SIG-M5 treated with dmso at 0.1 percent for 504 hours (cell line): ENCODE data around the gene RIBC2.

Source experiments
- DNase-seq: peaks from one replicate; lab custom pipeline; 2025; ENCODE audit not compliant: unreplicated experiment; lab: John Stamatoyannopoulos, UW

Gene RIBC2

DNA sequence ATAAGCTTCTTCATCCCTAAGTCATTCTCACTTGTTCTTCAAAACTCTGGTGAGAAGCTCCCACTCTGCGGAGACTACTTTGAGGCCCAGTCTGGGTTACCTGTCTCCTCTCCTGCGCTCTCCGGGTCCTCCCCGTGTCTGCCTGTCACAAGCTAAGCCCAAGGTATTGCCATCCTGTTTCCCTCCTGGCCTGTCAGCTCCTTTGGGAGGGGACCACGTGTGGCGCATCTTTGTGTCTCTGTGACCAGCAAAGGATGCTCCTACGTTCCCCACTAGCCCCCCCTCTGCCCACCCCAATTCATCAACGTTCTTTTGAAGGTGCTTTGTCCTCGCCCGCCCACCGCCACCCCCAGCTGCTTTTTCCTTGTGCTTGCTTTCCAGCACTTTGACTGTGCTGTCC is 57.4 kb downstream of the RIBC2 start:
- DNase-seq = no peak

- DNase-seq = no peak
These were observed 58.9 kb downstream of the RIBC2 start for GRCh38 chr22:45472426-45472825.

DNA sequence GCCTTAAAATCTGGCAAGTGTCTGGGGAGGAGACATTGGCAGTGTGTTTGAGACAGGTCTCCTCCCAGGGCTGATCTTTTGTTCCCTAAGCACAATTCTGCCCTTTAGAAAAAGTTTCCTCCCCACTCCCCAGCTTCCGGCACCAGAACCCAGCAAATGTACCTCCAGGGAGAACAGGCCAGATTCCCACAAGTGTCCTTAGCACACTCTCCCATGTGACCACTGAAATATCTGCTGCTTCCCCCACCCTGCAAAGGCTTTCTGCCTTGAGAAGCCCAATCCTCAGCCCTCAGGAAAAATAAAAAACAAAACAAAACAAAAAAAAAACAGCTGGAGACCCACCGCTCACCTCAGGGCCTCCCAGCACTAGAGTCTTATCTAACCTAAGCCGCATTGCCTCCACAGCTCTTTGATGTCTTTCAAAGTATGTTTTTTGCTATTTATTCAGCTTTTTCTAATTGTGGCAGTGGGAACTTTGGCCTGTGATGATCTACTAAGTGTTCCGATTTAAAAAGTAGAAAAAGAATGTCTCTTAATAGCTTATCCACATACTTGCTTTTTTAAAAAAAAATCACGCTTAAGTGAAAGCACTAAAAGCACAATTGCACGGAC is 60.2 kb downstream of the RIBC2 start:
- DNase-seq = no peak

- no peak for DNase-seq
These were observed 61.7 kb downstream of the RIBC2 start for GRCh38 chr22:45475063-45475747.

DNA sequence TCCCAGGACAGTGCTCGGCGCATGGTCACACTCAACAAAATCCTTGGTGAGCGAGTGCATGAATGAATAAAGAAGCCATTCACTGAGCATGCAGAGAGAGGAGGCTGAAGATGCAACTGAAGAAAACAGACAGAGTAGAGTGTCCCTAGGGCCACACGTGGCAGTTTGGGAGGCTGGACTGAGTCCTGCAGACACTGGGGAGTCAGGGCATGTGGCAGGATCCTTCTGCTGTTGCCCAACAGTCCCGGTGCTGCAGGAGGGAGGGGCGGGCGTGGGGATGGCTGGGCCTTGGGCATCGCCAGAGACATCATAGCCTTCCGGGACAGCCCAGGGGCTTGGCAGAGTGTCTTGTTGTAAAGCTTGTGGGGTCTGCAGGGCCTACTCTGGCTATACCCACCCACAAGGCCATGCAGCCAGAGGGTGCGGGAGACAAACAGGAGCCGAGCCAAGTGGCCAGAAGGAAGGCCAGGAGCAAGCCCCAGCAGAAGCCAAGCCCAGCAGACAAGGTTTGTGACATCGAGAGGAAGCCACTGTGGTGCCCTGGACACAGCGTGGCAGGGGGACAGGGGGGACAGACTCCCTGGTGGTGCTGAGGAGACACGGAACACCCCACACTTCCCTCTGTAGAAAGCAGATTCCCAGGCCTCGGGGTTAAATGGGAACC is 62.5 kb downstream of the RIBC2 start:
- no peak for DNase-seq

DNA sequence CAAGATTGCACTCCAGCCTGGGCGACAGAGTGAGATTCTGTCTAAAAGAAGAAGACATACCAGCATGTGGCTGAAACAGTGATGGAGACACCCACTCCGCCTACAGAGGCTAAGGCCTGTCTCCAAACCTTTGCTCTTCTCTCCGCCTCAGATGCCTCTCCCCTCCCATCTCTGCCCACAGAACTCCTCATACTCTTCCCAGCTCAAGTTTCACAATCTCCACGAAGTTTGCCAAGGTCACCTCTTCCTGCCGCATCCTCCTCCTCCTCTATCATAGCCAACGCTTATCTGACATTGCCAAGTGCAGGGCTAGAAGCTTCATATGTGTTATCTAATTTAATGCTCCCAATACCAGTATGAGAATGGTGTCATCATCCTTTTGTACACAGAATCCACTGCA is 63.3 kb downstream of the RIBC2 start:
- DNase-seq = no peak

GRCh38 chr22:45477366-45478107 is 64.0 kb downstream of the RIBC2 start:
- no peak for DNase-seq

GRCh38 chr22:45478108-45478771 is 64.7 kb downstream of the RIBC2 start:
- DNase-seq = no peak

DNA sequence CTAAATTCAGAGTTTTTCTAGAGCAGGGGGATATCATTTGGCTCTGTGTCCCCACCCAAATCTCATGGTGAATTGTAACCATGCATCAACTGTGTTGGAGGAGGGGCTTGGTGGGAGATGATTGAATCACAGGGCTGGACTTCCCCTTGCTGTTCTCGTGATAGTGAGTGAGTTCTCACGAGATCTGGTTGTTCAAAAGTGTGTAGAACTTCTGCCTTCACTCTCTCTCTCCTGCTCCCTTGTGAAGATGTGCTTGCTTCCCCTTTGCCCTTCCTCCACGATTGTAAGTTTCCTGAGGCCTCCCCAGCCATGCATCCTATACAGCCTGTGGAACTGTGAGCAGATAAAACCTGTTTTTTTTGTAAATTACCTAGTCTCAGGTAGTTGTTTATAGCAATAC is 67.2 kb downstream of the RIBC2 start:
- DNase-seq = no peak

- DNase-seq = no peak
These were observed 68.2 kb downstream of the RIBC2 start for GRCh38 chr22:45481661-45482060.
